HCEC 1CT (cell line): Measurements from ENCODE around the gene KRAS.

Experiments
- DNase-seq: peaks from one replicate; pipeline ENCODE4 v3.0.0-alpha.2; 2017

The KRAS gene

DNA sequence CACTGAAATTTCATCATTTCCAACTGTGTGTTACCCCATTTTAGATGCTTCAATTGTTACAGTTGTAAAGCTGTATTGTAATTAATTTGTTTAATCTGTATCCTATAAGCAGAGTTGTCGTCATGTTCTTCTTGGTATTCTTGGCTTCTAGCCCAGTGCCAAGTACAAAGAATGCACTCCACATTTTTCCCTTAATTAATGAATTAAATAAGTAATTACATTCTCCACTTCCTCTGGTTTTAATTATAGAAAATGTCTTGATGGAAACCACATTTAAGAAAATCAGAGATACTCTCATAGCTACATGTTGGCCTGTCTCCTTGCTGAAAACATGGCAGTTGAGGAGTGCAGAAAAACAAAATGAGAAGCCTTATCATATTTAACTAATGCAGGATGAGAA is 56.5 kb downstream of the KRAS start:
- DNase-seq, result no peak

- DNase-seq, result no peak
Measured at GRCh38 chr12:25190793-25191192, 59.9 kb downstream of the KRAS start.

DNA sequence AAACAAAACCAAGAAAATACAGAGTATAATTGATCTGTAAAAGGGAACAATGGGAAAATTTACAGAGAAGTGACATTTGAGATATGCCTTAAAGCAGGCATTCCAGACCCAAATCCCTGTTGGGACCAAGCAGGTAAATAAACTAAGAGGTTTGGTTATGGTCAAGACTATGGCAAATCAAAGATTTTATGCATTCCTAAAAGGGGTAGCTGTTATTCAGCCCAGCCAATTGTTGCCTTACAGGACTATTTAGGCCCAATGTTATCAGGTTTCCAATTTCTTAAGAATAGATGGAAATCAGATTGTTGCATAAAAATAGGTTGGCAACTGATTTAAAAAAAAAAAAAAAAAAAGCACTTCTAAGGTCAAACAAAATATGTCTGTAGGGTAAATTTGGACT is 61.1 kb downstream of the KRAS start:
- no peak for DNase-seq

DNA sequence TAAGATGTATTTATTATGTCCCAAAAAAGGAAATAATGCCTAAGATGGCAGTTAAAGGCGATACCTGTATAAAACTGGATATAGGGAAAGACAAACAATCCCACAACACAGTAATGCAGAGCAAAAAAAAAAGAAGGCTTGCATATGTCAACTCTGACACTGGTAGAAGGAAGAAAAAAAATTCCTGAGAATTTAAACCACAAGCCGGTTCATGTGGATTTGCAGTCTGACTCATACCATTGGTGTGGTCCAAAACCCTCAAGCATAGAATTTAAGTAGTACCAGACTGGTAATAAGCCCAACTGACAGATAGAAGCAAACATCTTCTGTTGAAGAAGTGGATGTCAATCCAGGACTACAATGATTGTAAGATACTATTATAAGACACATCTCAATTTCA is 62.9 kb downstream of the KRAS start:
- peak; percentile 91 for DNase-seq

- no peak for DNase-seq
Measured at GRCh38 chr12:25186788-25187402, 63.8 kb downstream of the KRAS start.

GRCh38 chr12:25186038-25186787 is 64.5 kb downstream of the KRAS start:
- no peak for DNase-seq

GRCh38 chr12:25184132-25184531 is 66.6 kb downstream of the KRAS start:
- no peak for DNase-seq

DNA sequence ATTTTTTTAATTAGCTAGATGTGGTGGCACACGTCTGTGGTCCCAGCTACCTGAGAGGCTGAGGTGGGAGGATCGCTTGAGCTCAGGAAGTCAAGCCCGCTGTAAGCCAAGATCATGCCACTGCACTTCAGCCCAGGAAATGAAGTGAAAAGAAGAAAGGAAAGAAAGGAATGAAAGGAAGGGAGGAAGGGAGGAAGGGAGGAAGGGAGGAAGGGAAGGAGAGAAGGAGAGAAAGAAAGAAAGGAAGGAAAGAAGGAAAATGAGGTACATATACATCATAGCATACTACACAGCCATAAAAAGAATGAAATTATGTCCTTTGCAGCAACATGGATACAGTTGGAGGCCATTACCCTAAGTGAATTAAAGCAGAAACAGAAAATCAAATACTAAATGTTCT is 68.0 kb downstream of the KRAS start:
- no peak for DNase-seq

DNA sequence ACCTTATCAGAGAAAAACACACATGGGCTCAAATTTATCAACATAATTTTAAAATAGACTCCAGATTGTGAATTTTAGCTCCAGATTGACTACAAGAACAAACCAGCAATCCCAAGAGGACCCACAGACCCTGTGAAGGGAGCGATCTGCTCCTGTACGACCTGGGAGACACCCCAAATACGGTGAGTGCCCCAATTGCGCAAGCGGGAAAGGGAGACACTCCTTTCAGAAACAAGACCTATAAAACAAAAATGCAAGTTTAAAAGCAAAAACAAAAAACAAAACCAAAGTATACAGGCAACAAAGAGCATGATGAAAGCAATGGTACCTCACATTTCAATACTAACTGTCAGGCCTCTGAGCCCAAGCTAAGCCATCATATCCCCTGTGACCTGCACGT is 87.9 kb downstream of the KRAS start:
- no peak for DNase-seq

GRCh38 chr12:25156061-25156460 is 94.7 kb downstream of the KRAS start:
- no peak for DNase-seq

- DNase-seq, result peak; percentile 64
Measured at GRCh38 chr12:25155022-25155576, 95.6 kb downstream of the KRAS start.
